NT2/D1 (cell line): ENCODE data around the gene ERI2.

Experiments
- DNase-seq: peaks from one replicate; pipeline ENCODE4 v3.0.0-alpha.2; 2011; ENCODE audit warnings: low read depth, low spot score
- H3K27me3 ChIP-seq: 2 replicates; pipeline ENCODE4 v1.6.0; 2011; ENCODE audit warnings: mild to moderate bottlenecking; ENCODE audit not compliant: insufficient read length, insufficient read depth
- H3K36me3 ChIP-seq: 2 replicates; pipeline ENCODE4 v1.6.1; 2011; ENCODE audit warnings: mild to moderate bottlenecking, low read length, mixed read lengths; ENCODE audit not compliant: insufficient read depth, insufficient read length
- H3K4me1 ChIP-seq: 2 replicates; pipeline ENCODE4 v1.5.1; 2011; ENCODE audit not compliant: insufficient read depth, insufficient read length
- H3K4me3 ChIP-seq: 2 replicates; pipeline ENCODE4 v1.5.1; 2011; ENCODE audit warnings: low read depth; ENCODE audit not compliant: insufficient read length
- H3K9ac ChIP-seq: 2 replicates; pipeline ENCODE4 v1.6.0; 2011; ENCODE audit warnings: low read depth; ENCODE audit not compliant: insufficient read length
- H3K9me3 ChIP-seq: 2 replicates; pipeline ENCODE4 v1.5.1; 2011; ENCODE audit warnings: mild to moderate bottlenecking, low read length; ENCODE audit not compliant: insufficient read depth
- SUZ12 ChIP-seq: IDR thresholded peaks from 2 replicates; pipeline ENCODE4 v1.6.1; 2011; ENCODE audit not compliant: insufficient read length, insufficient read depth; ENCODE audit errors: extremely low read depth
- YY1 ChIP-seq: IDR thresholded peaks from 2 replicates; pipeline ENCODE4 v1.6.1; 2011; ENCODE audit not compliant: insufficient read length, insufficient read depth
- ZNF274 ChIP-seq: IDR thresholded peaks from 2 replicates; pipeline ENCODE4 v1.6.1; 2011; ENCODE audit warnings: mild to moderate bottlenecking, low read depth, low read length

Gene ERI2

GRCh38 chr16:20801278-20801677 is 5.0 kb downstream of the ERI2 start:
- no peak for TF ChIP-seq ZNF274
- TF ChIP-seq SUZ12, result no peak
- TF ChIP-seq YY1, result no peak
- no peak for DNase-seq
- peaks cover 52% of the 10 kb centered on the region for H3K36me3 ChIP-seq

GRCh38 chr16:20799599-20799998 is 6.7 kb downstream of the ERI2 start:
- Histone ChIP-seq H3K9ac (no peak overlapping the region), H3K4me3 (no peak overlapping the region), H3K4me1 (no peaks in the 10 kb centered on the region), H3K9me3 (no peaks in the 10 kb centered on the region), H3K36me3 (peaks cover 52% of the 10 kb centered on the region), H3K27me3 (no peaks in the 10 kb centered on the region)
- DNase-seq, result no peak
- no peak for TF ChIP-seq SUZ12
- TF ChIP-seq YY1, result no peak
- TF ChIP-seq ZNF274, result no peak

More at GRCh38 chr16:20801278-20801677, 5.0 kb downstream of the ERI2 start:
- H3K4me3 ChIP-seq, result no peak overlapping the region
- no peak overlapping the region for H3K9ac ChIP-seq
- no peaks in the 10 kb centered on the region for H3K27me3 ChIP-seq
- no peaks in the 10 kb centered on the region for H3K4me1 ChIP-seq
- H3K9me3 ChIP-seq, result no peaks in the 10 kb centered on the region

- Histone ChIP-seq H3K4me1 (no peaks in the 10 kb centered on the region), H3K9ac (no peak overlapping the region), H3K4me3 (no peak overlapping the region), H3K9me3 (no peaks in the 10 kb centered on the region), H3K27me3 (no peaks in the 10 kb centered on the region), H3K36me3 (peaks cover 52% of the 10 kb centered on the region)
- TF ChIP-seq ZNF274, result no peak
- no peak for TF ChIP-seq YY1
- no peak for TF ChIP-seq SUZ12
- DNase-seq, result no peak
Observed at GRCh38 chr16:20798364-20798763, 7.9 kb downstream of the ERI2 start.

GRCh38 chr16:20791923-20792612 is 14.2 kb downstream of the ERI2 start:
- Histone ChIP-seq H3K9me3 (no peaks in the 10 kb centered on the region), H3K36me3 (peaks cover 2% of the 10 kb centered on the region), H3K27me3 (no peaks in the 10 kb centered on the region), H3K9ac (no peak overlapping the region), H3K4me1 (no peaks in the 10 kb centered on the region), H3K4me3 (no peak overlapping the region)
- DNase-seq, result no peak
- TF ChIP-seq ZNF274, result no peak
- TF ChIP-seq YY1, result no peak

GRCh38 chr16:20789130-20789529 is 17.1 kb downstream of the ERI2 start:
- Histone ChIP-seq H3K9ac (no peak overlapping the region), H3K27me3 (no peaks in the 10 kb centered on the region)
- no peak for TF ChIP-seq YY1
- no peak for TF ChIP-seq SUZ12
- no peak for TF ChIP-seq ZNF274

GRCh38 chr16:20784204-20784603 is 22.1 kb downstream of the ERI2 start:
- H3K4me3 ChIP-seq, result no peak overlapping the region
- TF ChIP-seq SUZ12, result no peak
- TF ChIP-seq YY1, result no peak
- no peak for TF ChIP-seq ZNF274
- no peaks in the 10 kb centered on the region for H3K9me3 ChIP-seq
- DNase-seq, result no peak
- no peaks in the 10 kb centered on the region for H3K27me3 ChIP-seq
- no peak overlapping the region for H3K9ac ChIP-seq
- H3K36me3 ChIP-seq, result no peaks in the 10 kb centered on the region
- H3K4me1 ChIP-seq, result no peaks in the 10 kb centered on the region

More at GRCh38 chr16:20789130-20789529, 17.1 kb downstream of the ERI2 start:
- DNase-seq, result no peak
- H3K36me3 ChIP-seq, result no peaks in the 10 kb centered on the region
- H3K4me3 ChIP-seq, result no peak overlapping the region
- H3K4me1 ChIP-seq, result no peaks in the 10 kb centered on the region
- no peaks in the 10 kb centered on the region for H3K9me3 ChIP-seq

GRCh38 chr16:20782470-20782869 is 23.8 kb downstream of the ERI2 start:
- Histone ChIP-seq H3K4me3 (no peak overlapping the region), H3K4me1 (no peaks in the 10 kb centered on the region), H3K9me3 (no peaks in the 10 kb centered on the region), H3K36me3 (no peaks in the 10 kb centered on the region), H3K27me3 (no peaks in the 10 kb centered on the region), H3K9ac (no peak overlapping the region)
- no peak for DNase-seq
- TF ChIP-seq SUZ12, result no peak
- TF ChIP-seq YY1, result no peak
- no peak for TF ChIP-seq ZNF274

- Histone ChIP-seq H3K27me3 (no peaks in the 10 kb centered on the region), H3K9me3 (no peaks in the 10 kb centered on the region), H3K4me1 (no peaks in the 10 kb centered on the region), H3K36me3 (no peaks in the 10 kb centered on the region), H3K9ac (no peak overlapping the region), H3K4me3 (no peak overlapping the region)
- TF ChIP-seq ZNF274 (no peak), SUZ12 (no peak), YY1 (no peak)
- DNase-seq, result no peak
Observed at GRCh38 chr16:20781697-20782096, 24.6 kb downstream of the ERI2 start.
